Upper lobe of left lung (tissue), 6 donors: ENCODE data around the gene CES4A. TPM values are rescaled to one million over a fixed set of nuclear protein-coding genes. Genes with fewer than 3 reads are reported as not detected.
A peak's percentile ranks its signal among the peaks of the same experiment; 100 is the strongest.

Experiments used
- ATAC-seq, 2 donors: fragments of 200-7000 bp; cut with Tn5 transposase; one replicate each; pipeline ENCODE4 v1.9.1; 2022; ENCODE audit warnings: mild to moderate bottlenecking in 2 of 2, moderate library complexity in 2 of 2; ENCODE audit not compliant: low FRiP score in 2 of 2
- DNase-seq, 2 donors: peaks; one replicate each; pipeline ENCODE4 v3.0.0-alpha.2; 2019 to 2020
- H3K27ac ChIP-seq, 4 donors: fragments of 200-600 bp; sonication (generic); one replicate each; pipeline ENCODE4 v1.5.1; 2016 to 2019
- H3K27me3 ChIP-seq, 4 donors: fragments of 200-600 bp; sonication (generic); one replicate each; pipeline ENCODE4 v1.5.1; 2017 to 2019
- H3K36me3 ChIP-seq, 4 donors: fragments of 200-600 bp; sonication (generic); one replicate each; pipeline ENCODE4 v1.5.1; 2016 to 2019
- H3K4me1 ChIP-seq, 4 donors: fragments of 200-600 bp; sonication (generic); one replicate each; pipeline ENCODE4 v1.5.1; 2018 to 2019
- H3K4me3 ChIP-seq, 4 donors: fragments of 200-600 bp; sonication (generic); one replicate each; pipeline ENCODE4 v1.5.1; 2017 to 2019; ENCODE audit warnings: mild to moderate bottlenecking in 2 of 4, moderate library complexity in 1 of 4
- H3K9me3 ChIP-seq, 4 donors: fragments of 200-600 bp; sonication (generic); one replicate each; pipeline ENCODE4 v1.5.1; 2018 to 2019
- EP300 ChIP-seq, 4 donors: sonication (generic); formaldehyde crosslinking; IDR thresholded peaks; one replicate each; pipeline ENCODE4 v1.5.1; 2017; ENCODE audit warnings: antibody characterized with exemption in 4 of 4, control low read depth in 2 of 4
- POLR2A ChIP-seq, 4 donors: fragments of 450-650 bp; IDR thresholded peaks; one replicate each; pipeline ENCODE4 v1.5.1; 2016 to 2017; ENCODE audit warnings: antibody characterized with exemption in 4 of 4, mild to moderate bottlenecking in 2 of 4
- POLR2AphosphoS5 ChIP-seq, 2 donors: sonication (generic); formaldehyde crosslinking; IDR thresholded peaks; one replicate each; pipeline ENCODE4 v1.5.1; 2017; ENCODE audit warnings: antibody characterized with exemption in 2 of 2
- WGBS, 2 donors: methylation state at CpG; one replicate each; pipeline ENCODE4 v1.1.5; 2017 to 2018; 5-methylcytosine and 5-hydroxymethylcytosine counted together
- total RNA-seq, 6 donors: library from RNA; depleted of rRNA in 4 of 6; stranded (reverse); fragments of >200 nt in 4 of 6; gene quantifications; one replicate each; pipeline versions ENCODE4 v1.1.0 to v1.2.1, GENCODE V29; 2016 to 2021
- TF ChIP-seq, protein P1 (sequence below), 6 experiments: fragments of 450-650 bp in 4 of 6; fragments of 200-600 bp in 2 of 6; sonication (generic) in 2 of 6; IDR thresholded peaks; one replicate each; pipeline ENCODE4 v1.5.1; 2016 to 2019; ENCODE audit warnings: antibody characterized with exemption in 6 of 6
- donor health status: DM: no; HTN: no; CAD: no; lungs with moderate emphysema.
- donor health status: DM: no; HTN: yes; CAD: no; lungs with severe emphysema.

Gene CES4A
- total RNA-seq, 6 donors from 2014 or later, result 9.9 to 39.7 (median 20.2) TPM

DNA sequence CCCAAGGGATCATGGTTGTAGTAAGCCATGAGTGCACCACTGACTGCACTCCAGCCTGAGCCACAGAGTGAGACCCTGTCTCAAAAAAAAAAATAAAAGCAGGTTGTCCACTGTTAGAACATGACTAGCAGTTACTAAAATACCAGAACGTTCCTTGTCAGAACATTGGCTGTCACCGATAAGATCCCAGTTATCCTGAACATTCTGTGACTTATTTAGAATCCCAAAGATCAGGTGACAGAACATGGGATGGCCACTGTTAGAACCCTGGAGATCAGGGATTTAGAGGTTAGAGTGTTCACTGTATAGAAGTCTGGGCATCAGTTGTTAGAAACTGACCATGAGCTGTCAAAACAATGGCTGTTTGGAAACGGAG lies 8.6 kb downstream of the CES4A start:
- no peaks in the 10 kb centered on the region for H3K36me3 ChIP-seq
- peaks cover 20 to 30% (median 26%) of the 10 kb centered on the region in 4 donors for H3K4me1 ChIP-seq
- no peaks in the 10 kb centered on the region for H3K9me3 ChIP-seq
- TF ChIP-seq, protein P1, sequence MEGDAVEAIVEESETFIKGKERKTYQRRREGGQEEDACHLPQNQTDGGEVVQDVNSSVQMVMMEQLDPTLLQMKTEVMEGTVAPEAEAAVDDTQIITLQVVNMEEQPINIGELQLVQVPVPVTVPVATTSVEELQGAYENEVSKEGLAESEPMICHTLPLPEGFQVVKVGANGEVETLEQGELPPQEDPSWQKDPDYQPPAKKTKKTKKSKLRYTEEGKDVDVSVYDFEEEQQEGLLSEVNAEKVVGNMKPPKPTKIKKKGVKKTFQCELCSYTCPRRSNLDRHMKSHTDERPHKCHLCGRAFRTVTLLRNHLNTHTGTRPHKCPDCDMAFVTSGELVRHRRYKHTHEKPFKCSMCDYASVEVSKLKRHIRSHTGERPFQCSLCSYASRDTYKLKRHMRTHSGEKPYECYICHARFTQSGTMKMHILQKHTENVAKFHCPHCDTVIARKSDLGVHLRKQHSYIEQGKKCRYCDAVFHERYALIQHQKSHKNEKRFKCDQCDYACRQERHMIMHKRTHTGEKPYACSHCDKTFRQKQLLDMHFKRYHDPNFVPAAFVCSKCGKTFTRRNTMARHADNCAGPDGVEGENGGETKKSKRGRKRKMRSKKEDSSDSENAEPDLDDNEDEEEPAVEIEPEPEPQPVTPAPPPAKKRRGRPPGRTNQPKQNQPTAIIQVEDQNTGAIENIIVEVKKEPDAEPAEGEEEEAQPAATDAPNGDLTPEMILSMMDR (IDR thresholded peaks at IDR 0.05), result no peak
- TF ChIP-seq POLR2A (IDR thresholded peaks at IDR 0.05) (no peak), POLR2AphosphoS5 (IDR thresholded peaks at IDR 0.05) (no peak), EP300 (IDR thresholded peaks at IDR 0.05) (no peak)
- ATAC-seq (no peak), DNase-seq (no peak)
- H3K27me3 ChIP-seq, result no peaks in the 10 kb centered on the region
- 66 to 71% methylated on average over 3 of the region's 3 CpGs for WGBS, 2 donors
- H3K27ac ChIP-seq, result peak overlapping the region; percentile 55 to 78 (median 60)
- no peak overlapping the region for H3K4me3 ChIP-seq

- Histone ChIP-seq H3K36me3 (no peaks in the 10 kb centered on the region), H3K9me3 (no peaks in the 10 kb centered on the region), H3K27ac (peak overlapping the region; percentile 62 to 77 (median 70)), H3K4me1 (peaks cover 20 to 30% (median 26%) of the 10 kb centered on the region in 4 donors), H3K4me3 (peak overlapping the region; percentile 46 to 71 (median 58)), H3K27me3 (no peaks in the 10 kb centered on the region)
- peak; percentile 67 to 76 for ATAC-seq
- TF ChIP-seq EP300 (IDR thresholded peaks at IDR 0.05) (peak in 2 of 4 donors; percentile 26 to 55), POLR2A (IDR thresholded peaks at IDR 0.05) (peak in 1 of 4 donors; percentile 37), POLR2AphosphoS5 (IDR thresholded peaks at IDR 0.05) (peak in 1 of 2 donors; percentile 67)
- TF ChIP-seq, protein P1 (IDR thresholded peaks at IDR 0.05), result no peak
- peak; percentile 89 to 96 for DNase-seq
- 0 to 7% methylated on average over 8 to 30 of the region's 89 CpGs for WGBS, 2 donors
Observed at GRCh38 chr16:67000384-67001351, 12.3 kb downstream of the CES4A start.

GRCh38 chr16:67001726-67002125 lies 13.3 kb downstream of the CES4A start:
- H3K36me3 ChIP-seq, result no peaks in the 10 kb centered on the region
- H3K4me3 ChIP-seq, result no peak overlapping the region
- H3K9me3 ChIP-seq, result no peaks in the 10 kb centered on the region
- H3K27me3 ChIP-seq, result no peaks in the 10 kb centered on the region
- ATAC-seq, result no peak
- H3K4me1 ChIP-seq, result peaks cover 16 to 24% (median 20%) of the 10 kb centered on the region in 4 donors
- TF ChIP-seq EP300 (IDR thresholded peaks at IDR 0.05), result no peak
- TF ChIP-seq POLR2A (IDR thresholded peaks at IDR 0.05), result no peak
- TF ChIP-seq POLR2AphosphoS5 (IDR thresholded peaks at IDR 0.05), result no peak
- TF ChIP-seq, protein P1 (IDR thresholded peaks at IDR 0.05), result no peak
- 79 to 88% methylated on average over 3 of the region's 3 CpGs for WGBS, 2 donors
- no peak overlapping the region for H3K27ac ChIP-seq
- no peak for DNase-seq

DNA sequence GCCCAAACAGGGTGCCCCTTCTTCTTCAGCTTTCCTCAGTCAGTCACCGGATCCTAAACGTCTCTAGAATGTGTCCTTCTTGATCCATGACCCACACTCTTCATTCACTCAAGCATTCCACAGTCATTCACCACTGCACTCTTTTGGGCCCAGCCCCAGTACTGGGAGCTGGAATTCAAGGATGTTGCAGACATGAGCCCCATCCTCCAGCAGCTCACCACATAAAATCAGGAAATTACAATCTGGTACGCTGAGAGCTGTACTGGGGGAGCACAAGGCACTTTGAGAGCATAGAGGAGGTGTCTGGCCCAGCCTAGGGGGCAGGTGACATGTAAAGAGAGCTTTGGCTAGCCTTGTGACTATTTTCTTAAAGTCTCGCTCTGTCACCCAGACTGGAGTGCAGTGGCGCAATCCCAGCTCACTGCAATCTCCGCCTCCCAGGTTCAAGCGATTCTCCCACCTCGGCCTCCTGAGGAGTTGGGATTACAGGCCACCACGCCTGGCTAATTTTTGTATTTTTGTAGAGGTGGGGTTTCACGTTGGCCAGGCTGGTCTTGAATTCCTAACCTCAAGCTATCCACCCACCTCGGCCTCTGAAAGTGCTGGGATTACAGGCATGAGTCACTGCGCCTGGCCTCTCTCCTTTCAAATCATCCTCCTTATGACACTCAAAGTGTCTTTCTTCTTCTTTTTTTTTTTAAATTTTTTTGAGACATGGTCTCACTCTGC lies 18.7 kb downstream of the CES4A start:
- ATAC-seq, result no peak
- Histone ChIP-seq H3K9me3 (no peaks in the 10 kb centered on the region), H3K27me3 (no peaks in the 10 kb centered on the region), H3K27ac (no peak overlapping the region), H3K4me3 (no peak overlapping the region), H3K4me1 (no peaks in the 10 kb centered on the region), H3K36me3 (no peaks in the 10 kb centered on the region)
- 69 to 84% methylated on average over 11 to 12 of the region's 12 CpGs for WGBS, 2 donors
- DNase-seq, result no peak
- TF ChIP-seq POLR2A (IDR thresholded peaks at IDR 0.05) (no peak), EP300 (IDR thresholded peaks at IDR 0.05) (no peak), POLR2AphosphoS5 (IDR thresholded peaks at IDR 0.05) (no peak)
- TF ChIP-seq, protein P1 (IDR thresholded peaks at IDR 0.05), result no peak
